HUES48 (cell line): Measurements from ENCODE around the gene ADCY5.

Experiments
- H3K27ac ChIP-seq: one replicate; pipeline ENCODE4 v1.7.0; 2013; ENCODE audit warnings: low read depth, low read length, inconsistent platforms
- H3K27me3 ChIP-seq: 2 replicates; pipeline ENCODE4 v1.6.1; 2013; ENCODE audit warnings: mild to moderate bottlenecking, low read length; ENCODE audit not compliant: control insufficient read depth, insufficient read depth
- H3K36me3 ChIP-seq: 2 replicates; pipeline ENCODE4 v1.6.1; 2013; ENCODE audit warnings: low read length; ENCODE audit not compliant: control insufficient read depth, insufficient read depth
- H3K4me1 ChIP-seq: 2 replicates; pipeline ENCODE4 v1.6.1; 2013; ENCODE audit warnings: mild to moderate bottlenecking, low read length; ENCODE audit not compliant: control insufficient read depth, insufficient read depth
- H3K4me3 ChIP-seq: 2 replicates; pipeline ENCODE4 v1.5.1; 2013; ENCODE audit warnings: mild to moderate bottlenecking, low read depth, low read length
- H3K9ac ChIP-seq: 2 replicates; pipeline ENCODE4 v1.6.1; 2013; ENCODE audit warnings: mild to moderate bottlenecking, low read depth, low read length, moderate library complexity
- H3K9me3 ChIP-seq: 2 replicates; pipeline ENCODE4 v1.6.1; 2013; ENCODE audit warnings: low read length; ENCODE audit not compliant: control insufficient read depth, insufficient read depth

Gene ADCY5

DNA sequence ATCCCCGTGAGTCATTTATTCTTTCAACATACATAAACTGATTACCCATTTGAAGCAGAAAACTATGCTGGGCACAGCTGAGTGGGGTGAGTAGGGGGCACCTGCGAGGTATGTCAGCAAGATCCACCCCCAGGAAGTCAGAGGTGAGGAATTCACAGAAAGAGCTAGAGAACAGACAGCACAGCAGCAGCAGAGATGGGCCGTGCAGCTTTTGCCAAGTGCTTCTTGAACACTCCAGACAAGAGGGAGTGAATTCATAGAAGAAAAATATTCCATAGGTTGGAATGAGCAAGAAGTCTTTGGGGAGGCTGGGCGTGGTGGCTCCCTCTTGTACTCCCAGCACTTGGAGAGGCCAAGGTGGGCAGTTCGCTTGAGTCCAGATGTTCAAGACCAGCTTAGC lies 9.4 kb upstream of the ADCY5 start:
- no peaks in the 10 kb centered on the region; the same call in 1 of the 2 replicates for H3K27me3 ChIP-seq
- H3K27ac ChIP-seq: peak overlapping the region; percentile 46
- no peak overlapping the region for H3K9ac ChIP-seq
- no peak overlapping the region for H3K4me3 ChIP-seq
- H3K4me1 ChIP-seq: peaks cover 18% of the 10 kb centered on the region
- no peaks in the 10 kb centered on the region for H3K36me3 ChIP-seq
- H3K9me3 ChIP-seq: no peaks in the 10 kb centered on the region

- Histone ChIP-seq H3K9ac (no peak overlapping the region), H3K4me3 (peak overlapping the region; percentile 24; the same call in 1 of the 2 replicates), H3K27me3 (no peaks in the 10 kb centered on the region; the same call in 1 of the 2 replicates), H3K36me3 (no peaks in the 10 kb centered on the region), H3K9me3 (no peaks in the 10 kb centered on the region), H3K27ac (peak overlapping the region; percentile 46), H3K4me1 (peaks cover 18% of the 10 kb centered on the region)
These were observed 9.0 kb upstream of the ADCY5 start for GRCh38 chr3:123457841-123458240.

DNA sequence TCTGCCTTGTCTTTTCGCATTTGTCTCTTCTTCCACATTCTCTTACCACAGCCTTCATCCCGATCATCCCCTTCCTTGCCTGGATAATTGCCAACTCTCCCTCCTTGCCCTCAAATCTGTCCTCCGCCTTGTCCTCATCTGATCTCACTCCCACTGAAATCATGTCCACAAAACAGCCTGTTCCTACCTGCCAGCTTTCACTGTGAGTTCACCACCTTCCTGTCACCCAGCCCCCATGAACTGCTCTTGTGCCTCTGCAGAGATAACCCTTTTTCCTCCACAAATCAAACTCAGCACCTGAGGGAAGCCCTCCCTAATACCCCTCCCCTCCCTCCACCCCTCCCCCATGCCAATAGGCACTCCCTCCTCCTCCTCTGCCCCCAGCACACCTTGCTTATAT lies 4.8 kb upstream of the ADCY5 start:
- Histone ChIP-seq H3K4me3 (no peak overlapping the region), H3K36me3 (no peaks in the 10 kb centered on the region), H3K9ac (no peak overlapping the region), H3K27ac (no peak overlapping the region), H3K9me3 (no peaks in the 10 kb centered on the region), H3K4me1 (peaks cover 16% of the 10 kb centered on the region), H3K27me3 (peaks cover 22% of the 10 kb centered on the region)

DNA sequence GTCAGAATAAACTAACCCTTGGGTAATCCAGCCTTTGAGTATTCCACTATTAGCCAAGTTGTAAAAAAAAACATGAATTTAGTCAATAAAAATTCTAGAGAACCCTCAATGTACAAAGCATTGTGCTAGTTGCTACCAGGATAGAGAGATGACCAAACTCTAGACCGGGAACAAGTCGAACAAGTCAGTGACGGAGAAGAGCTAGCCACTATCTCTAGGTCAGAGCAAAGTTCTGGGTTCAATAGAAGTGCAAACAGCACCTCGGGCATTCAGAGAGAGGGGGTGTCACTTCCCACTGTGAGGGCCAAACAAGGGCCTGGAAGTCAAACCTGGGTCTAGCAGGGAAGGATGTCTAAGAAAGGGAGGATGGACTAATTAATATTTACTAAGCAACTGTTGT lies 2.3 kb upstream of the ADCY5 start:
- H3K9ac ChIP-seq: no peak overlapping the region
- no peak overlapping the region for H3K27ac ChIP-seq
- no peak overlapping the region for H3K4me3 ChIP-seq
- no peaks in the 10 kb centered on the region for H3K9me3 ChIP-seq
- H3K27me3 ChIP-seq: peaks cover 45% of the 10 kb centered on the region
- no peaks in the 10 kb centered on the region for H3K36me3 ChIP-seq
- H3K4me1 ChIP-seq: 0 out of 2 replicates have a peak, but pooled peaks cover 3% of the 10 kb centered on the region

DNA sequence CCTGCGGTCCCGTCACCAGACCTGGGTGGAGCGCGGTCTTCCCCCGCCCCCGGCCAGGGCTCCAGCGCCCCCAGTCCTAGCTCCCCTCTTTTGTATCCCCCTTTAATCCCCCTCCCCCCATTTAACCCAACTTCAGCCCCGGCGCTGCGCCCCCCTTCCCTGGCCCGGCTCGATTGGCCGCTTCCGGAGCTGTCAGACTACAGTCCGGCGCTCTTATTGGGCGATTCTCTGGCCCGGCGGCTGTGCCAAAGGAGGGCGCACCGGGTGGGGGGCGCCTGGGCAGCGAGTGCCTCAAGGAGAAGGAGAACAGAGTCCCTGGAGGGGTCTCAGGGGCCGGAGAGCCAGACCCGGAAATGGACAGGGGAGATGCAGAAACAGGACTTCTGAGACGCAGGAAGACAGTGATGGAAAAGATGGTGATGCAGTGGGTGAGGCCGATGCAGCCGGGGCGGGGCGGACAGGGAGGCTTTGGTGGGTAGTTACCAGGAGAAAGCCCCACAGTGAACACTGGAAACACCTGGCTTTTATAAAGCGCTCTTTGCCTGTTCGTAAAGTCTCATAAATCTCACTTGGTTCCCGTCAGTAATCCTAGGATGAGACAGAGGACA lies 1.2 kb upstream of the ADCY5 start:
- Histone ChIP-seq H3K4me3 (peak overlapping the region; percentile 68), H3K9ac (no peak overlapping the region)

GRCh38 chr3:123449102-123449996 lies 459 bp upstream of the ADCY5 start:
- Histone ChIP-seq H3K27ac (no peak overlapping the region), H3K4me3 (peak overlapping the region; percentile 68), H3K9me3 (no peaks in the 10 kb centered on the region), H3K36me3 (no peaks in the 10 kb centered on the region), H3K9ac (no peak overlapping the region), H3K27me3 (peaks cover 54% of the 10 kb centered on the region), H3K4me1 (0 out of 2 replicates have a peak, but pooled peaks cover 3% of the 10 kb centered on the region)

More for the DNA sequence above, 1.2 kb upstream of the ADCY5 start:
- H3K36me3 ChIP-seq: no peaks in the 10 kb centered on the region
- H3K9me3 ChIP-seq: no peaks in the 10 kb centered on the region
- H3K27me3 ChIP-seq: peaks cover 54% of the 10 kb centered on the region
- no peak overlapping the region for H3K27ac ChIP-seq
- 0 out of 2 replicates have a peak, but pooled peaks cover 3% of the 10 kb centered on the region for H3K4me1 ChIP-seq

GRCh38 chr3:123447749-123448517 lies 957 bp downstream of the ADCY5 start:
- Histone ChIP-seq H3K27me3 (peaks cover 54% of the 10 kb centered on the region), H3K4me1 (0 out of 2 replicates have a peak, but pooled peaks cover 3% of the 10 kb centered on the region), H3K36me3 (no peaks in the 10 kb centered on the region), H3K9me3 (no peaks in the 10 kb centered on the region), H3K9ac (no peak overlapping the region), H3K27ac (no peak overlapping the region), H3K4me3 (peak overlapping the region; percentile 68)

DNA sequence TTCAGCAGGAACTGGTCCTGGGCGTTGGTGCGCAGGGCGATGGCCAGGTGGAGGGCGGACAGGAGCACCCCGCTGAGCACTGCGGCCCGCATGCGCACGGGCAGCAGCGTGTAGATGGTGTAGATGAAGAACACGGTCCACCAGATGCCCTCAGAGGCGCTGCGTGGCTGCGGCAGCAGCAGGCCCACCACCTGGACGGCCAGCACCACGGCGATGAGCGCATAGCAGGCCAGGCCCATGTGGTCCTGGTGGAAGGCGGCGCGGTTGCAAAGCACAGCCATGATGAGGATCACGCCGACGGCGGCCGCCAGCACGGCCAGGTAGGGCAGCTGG lies 1.5 kb downstream of the ADCY5 start:
- Histone ChIP-seq H3K9ac (no peak overlapping the region), H3K27ac (no peak overlapping the region), H3K27me3 (peaks cover 54% of the 10 kb centered on the region), H3K36me3 (no peaks in the 10 kb centered on the region), H3K4me3 (no peak overlapping the region), H3K4me1 (0 out of 2 replicates have a peak, but pooled peaks cover 3% of the 10 kb centered on the region), H3K9me3 (no peaks in the 10 kb centered on the region)

DNA sequence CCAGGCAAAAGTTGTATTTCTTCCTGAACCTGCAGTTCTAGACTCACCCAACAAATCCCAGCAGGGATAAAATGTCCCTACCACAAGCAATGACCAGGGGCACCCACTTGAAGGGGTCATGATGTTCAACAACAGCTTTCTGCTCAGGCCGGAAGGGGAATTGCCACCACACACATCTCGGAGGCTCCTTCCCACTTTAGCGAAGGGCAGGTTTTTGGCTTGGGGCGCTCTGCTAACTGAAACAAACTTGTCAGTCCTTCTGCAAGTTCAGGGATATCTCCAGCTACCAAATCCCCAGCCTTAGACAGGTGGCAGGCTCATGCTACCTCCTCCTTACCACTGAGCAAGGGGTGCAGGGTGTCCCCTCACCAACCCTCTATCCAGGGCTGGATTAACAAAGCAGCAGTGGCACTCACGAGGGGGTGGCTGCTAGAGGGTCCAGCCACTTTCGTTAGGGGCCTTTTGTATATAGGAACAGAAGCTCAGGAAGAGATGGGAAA lies 2.2 kb downstream of the ADCY5 start:
- Histone ChIP-seq H3K4me3 (no peak overlapping the region), H3K27ac (no peak overlapping the region), H3K27me3 (peaks cover 54% of the 10 kb centered on the region), H3K4me1 (0 out of 2 replicates have a peak, but pooled peaks cover 3% of the 10 kb centered on the region), H3K9me3 (no peaks in the 10 kb centered on the region), H3K9ac (no peak overlapping the region), H3K36me3 (no peaks in the 10 kb centered on the region)

DNA sequence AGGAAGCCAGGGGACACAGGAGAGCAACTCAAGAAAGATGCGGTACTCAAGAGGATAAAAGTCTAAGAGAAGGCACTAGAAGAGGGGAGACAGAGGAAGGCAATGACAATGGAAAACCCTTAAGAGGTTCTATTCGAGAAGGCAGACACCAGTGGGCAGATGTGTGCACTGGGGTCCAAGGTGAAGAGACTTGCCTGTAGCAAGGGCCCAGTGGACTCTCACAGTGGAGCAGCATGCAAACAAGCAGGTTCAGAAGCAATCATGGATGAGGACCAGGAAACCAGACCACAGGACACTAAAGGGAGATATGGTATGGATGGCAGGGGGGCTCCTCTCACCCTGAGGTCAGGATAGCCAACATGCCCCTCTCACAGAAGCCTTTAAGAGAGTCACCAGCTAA lies 2.7 kb downstream of the ADCY5 start:
- Histone ChIP-seq H3K9me3 (no peaks in the 10 kb centered on the region), H3K27me3 (peaks cover 50% of the 10 kb centered on the region), H3K9ac (no peak overlapping the region), H3K4me3 (no peak overlapping the region), H3K4me1 (0 out of 2 replicates have a peak, but pooled peaks cover 3% of the 10 kb centered on the region), H3K36me3 (no peaks in the 10 kb centered on the region), H3K27ac (no peak overlapping the region)
